HEK293T (cell line): ENCODE data around the gene STMN1.

Experiments
- CTCF ChIA-PET: fragments of 350-600 bp; formaldehyde crosslinking; extraction: SDS; loops from one replicate; lab custom pipeline; 2021; ENCODE audit warnings: antibody characterized with exemption, inconsistent platforms; lab: Yijun Ruan, JAX
- POLR2A ChIA-PET: fragments of 350-600 bp; formaldehyde crosslinking; extraction: SDS; loops from one replicate; lab custom pipeline; 2020; ENCODE audit warnings: antibody characterized with exemption, inconsistent platforms; lab: Yijun Ruan, JAX
- DNase-seq: peaks from one replicate; pipeline ENCODE4 v3.0.0; 2012; ENCODE audit warnings: mixed read lengths; ENCODE audit errors: extremely low spot score
- ARNT ChIP-seq: fragments of 450-650 bp; IDR thresholded peaks from 2 replicates; pipeline ENCODE4 v1.6.1; 2017; ENCODE audit warnings: mild to moderate bottlenecking
- BHLHE40 ChIP-seq: fragments of 450-650 bp; IDR thresholded peaks from 2 replicates; pipeline ENCODE4 v1.6.1; 2016; ENCODE audit warnings: mild to moderate bottlenecking, moderate library complexity, borderline replicate concordance
- CTBP1 ChIP-seq: fragments of 450-650 bp; IDR thresholded peaks from 2 replicates; pipeline ENCODE4 v1.6.1; 2016; ENCODE audit warnings: borderline replicate concordance
- ELF4 ChIP-seq: fragments of 450-650 bp; IDR thresholded peaks from 2 replicates; pipeline ENCODE4 v1.6.1; 2017; ENCODE audit warnings: antibody characterized with exemption
- FOXA1 ChIP-seq: fragments of 450-650 bp; IDR thresholded peaks from 2 replicates; pipeline ENCODE4 v1.6.1; 2016; ENCODE audit warnings: mild to moderate bottlenecking
- FOXK2 ChIP-seq: fragments of 450-650 bp; IDR thresholded peaks from 2 replicates; pipeline ENCODE4 v1.6.1; 2016; ENCODE audit warnings: mild to moderate bottlenecking
- FOXM1 ChIP-seq: fragments of 450-650 bp; IDR thresholded peaks from 2 replicates; pipeline ENCODE4 v1.6.1; 2017; ENCODE audit warnings: mild to moderate bottlenecking, borderline replicate concordance
- HDGF ChIP-seq: fragments of 450-650 bp; IDR thresholded peaks from 2 replicates; pipeline ENCODE4 v1.6.1; 2017; ENCODE audit warnings: antibody characterized with exemption, borderline replicate concordance
- L3MBTL2 ChIP-seq: fragments of 450-650 bp; conservative IDR thresholded peaks from 2 replicates; pipeline ENCODE4 v1.6.1; 2016; ENCODE audit warnings: mild to moderate bottlenecking
- LEF1 ChIP-seq: fragments of 450-650 bp; IDR thresholded peaks from 2 replicates; pipeline ENCODE4 v1.6.1; 2017; ENCODE audit warnings: mild to moderate bottlenecking, borderline replicate concordance
- NFRKB ChIP-seq: fragments of 450-650 bp; IDR thresholded peaks from 2 replicates; pipeline ENCODE4 v1.6.1; 2016; ENCODE audit warnings: mild to moderate bottlenecking, moderate library complexity
- PKNOX1 ChIP-seq: fragments of 450-650 bp; IDR thresholded peaks from 2 replicates; pipeline ENCODE4 v1.6.1; 2016
- SP1 ChIP-seq: fragments of 450-650 bp; IDR thresholded peaks from 2 replicates; pipeline ENCODE4 v1.6.1; 2017
- SUZ12 ChIP-seq: fragments of 450-650 bp; IDR thresholded peaks from 2 replicates; pipeline ENCODE4 v1.6.1; 2016; ENCODE audit warnings: mild to moderate bottlenecking
- TARDBP ChIP-seq: fragments of 450-650 bp; IDR thresholded peaks from 2 replicates; pipeline ENCODE4 v1.6.1; 2016
- ZNF384 ChIP-seq: fragments of 450-650 bp; IDR thresholded peaks from 2 replicates; pipeline ENCODE4 v1.6.1; 2016

STMN1 gene

GRCh38 chr1:25871704-25872494, 34.3 kb downstream of the STMN1 start:
- ChIA-PET POLR2A (no interaction called here), CTCF (no interaction called here)
- TF ChIP-seq ZNF384 (no peak), CTBP1 (no peak), TARDBP (no peak), HDGF (no peak), L3MBTL2 (no peak), LEF1 (no peak), PKNOX1 (no peak), SUZ12 (no peak), FOXK2 (no peak), SP1 (no peak), NFRKB (no peak), FOXM1 (no peak), ARNT (no peak)
- no peak for DNase-seq

DNA sequence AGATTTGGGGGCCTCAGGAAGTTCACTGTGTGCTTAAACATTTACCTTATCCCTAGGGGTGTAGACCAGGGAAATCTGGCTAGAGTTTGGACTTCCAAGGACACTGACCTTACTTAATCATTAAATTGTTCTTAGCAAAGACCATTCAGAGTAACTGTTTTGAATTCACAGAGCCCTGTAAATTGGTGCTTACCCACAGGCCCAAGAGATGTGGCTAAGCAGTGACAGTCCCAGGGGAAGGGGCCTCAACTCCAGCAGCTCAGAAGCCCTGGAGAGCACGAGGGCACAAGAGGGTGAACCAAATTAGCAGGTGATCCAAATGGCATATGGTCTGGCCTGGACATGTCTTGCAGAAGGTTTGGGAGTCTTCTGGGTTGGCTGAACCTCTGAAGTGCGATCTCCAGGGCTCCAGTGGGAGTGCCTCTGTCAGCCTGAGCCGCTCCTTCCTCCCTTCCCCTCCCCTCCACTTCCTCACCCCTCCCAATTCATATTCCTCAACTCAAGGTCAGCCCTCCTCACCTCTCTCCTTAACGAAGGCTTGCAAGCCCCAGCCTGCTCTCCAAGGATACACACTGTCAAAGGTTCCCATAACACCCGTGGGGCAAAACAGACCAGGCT, 35.0 kb downstream of the STMN1 start:
- no peak for DNase-seq
- POLR2A ChIA-PET = interaction anchor here (1.0 kb wide), 1 partner anchor 40 kb away, joined by 3 read pairs; no protein-coding TSS in a partner anchor
- CTCF ChIA-PET = interaction anchor here (1.0 kb wide), 1 partner anchor 127 kb away, joined by 3 read pairs; the partner anchor contains the start of gene PAFAH2

GRCh38 chr1:25870614-25871013, 35.6 kb downstream of the STMN1 start:
- TF ChIP-seq ARNT = no peak
- TF ChIP-seq FOXM1 = no peak
- TF ChIP-seq CTBP1 = no peak
- no peak for TF ChIP-seq ELF4
- TF ChIP-seq FOXK2 = no peak
- no peak for TF ChIP-seq SP1
- no peak for TF ChIP-seq ZNF384
- TF ChIP-seq SUZ12 = no peak
- no peak for TF ChIP-seq L3MBTL2
- no peak for TF ChIP-seq TARDBP
- TF ChIP-seq PKNOX1 = no peak
- no peak for TF ChIP-seq LEF1
- no peak for TF ChIP-seq NFRKB
- TF ChIP-seq BHLHE40 = no peak
- TF ChIP-seq FOXA1 = no peak
- TF ChIP-seq HDGF = no peak
- DNase-seq = no peak
- ChIA-PET POLR2A (interaction anchor here (1.0 kb wide), 1 partner anchor 39 kb away, joined by 3 read pairs; no protein-coding TSS in a partner anchor), CTCF (interaction anchor here (1.0 kb wide), 1 partner anchor 127 kb away, joined by 3 read pairs; the partner anchor contains the start of gene PAFAH2)

More for the DNA sequence above, 35.0 kb downstream of the STMN1 start:
- TF ChIP-seq ZNF384 (no peak), FOXA1 (no peak), ELF4 (no peak)

DNA sequence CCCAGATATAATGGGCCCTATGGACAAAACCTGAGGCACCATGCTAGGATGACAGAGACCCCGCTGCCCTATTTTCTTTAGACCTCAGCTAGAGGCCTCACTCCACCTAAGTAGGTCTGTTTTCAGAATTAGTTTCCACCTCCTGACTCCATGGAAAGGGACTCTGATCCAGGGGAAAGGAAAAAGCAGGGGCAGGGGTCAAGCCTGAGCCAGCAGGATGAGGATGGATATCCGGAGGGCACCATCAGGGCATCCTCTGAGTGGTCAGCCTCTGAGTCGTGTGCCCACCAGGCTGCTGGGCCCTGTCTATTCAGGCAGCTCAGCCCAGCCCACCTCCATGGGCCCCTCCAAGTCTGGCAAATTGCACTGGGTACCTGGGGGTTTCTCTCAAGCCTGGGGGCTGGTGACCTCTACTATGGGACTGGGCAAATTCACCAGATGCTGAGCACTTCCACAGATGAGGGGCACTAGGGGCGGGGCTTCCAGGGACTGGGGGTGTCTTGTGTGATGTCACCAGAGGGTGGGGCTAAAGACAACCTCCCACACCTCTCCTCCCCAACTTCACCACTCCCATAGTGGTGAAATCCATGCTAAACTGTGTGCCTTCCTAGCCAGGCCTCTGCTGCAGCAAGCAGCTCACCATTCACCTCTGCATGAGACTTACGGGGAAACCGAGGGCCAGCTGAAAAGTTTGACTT, 36.2 kb downstream of the STMN1 start:
- no peak for DNase-seq
- CTCF ChIA-PET = interaction anchor here (1.0 kb wide), 1 partner anchor 128 kb away, joined by 3 read pairs; the partner anchor contains the start of gene PAFAH2
- no peak for TF ChIP-seq CTBP1
- TF ChIP-seq NFRKB = no peak
- no peak for TF ChIP-seq PKNOX1
- TF ChIP-seq BHLHE40 = no peak
- TF ChIP-seq FOXA1 = no peak
- TF ChIP-seq TARDBP = no peak
- no peak for TF ChIP-seq ELF4
- no peak for TF ChIP-seq FOXM1
- no peak for TF ChIP-seq ZNF384
- TF ChIP-seq SUZ12 = no peak
- no peak for TF ChIP-seq ARNT
- no peak for TF ChIP-seq LEF1
- no peak for TF ChIP-seq L3MBTL2
- POLR2A ChIA-PET = interaction anchor here (1.0 kb wide), 1 partner anchor 39 kb away, joined by 3 read pairs; no protein-coding TSS in a partner anchor

DNA sequence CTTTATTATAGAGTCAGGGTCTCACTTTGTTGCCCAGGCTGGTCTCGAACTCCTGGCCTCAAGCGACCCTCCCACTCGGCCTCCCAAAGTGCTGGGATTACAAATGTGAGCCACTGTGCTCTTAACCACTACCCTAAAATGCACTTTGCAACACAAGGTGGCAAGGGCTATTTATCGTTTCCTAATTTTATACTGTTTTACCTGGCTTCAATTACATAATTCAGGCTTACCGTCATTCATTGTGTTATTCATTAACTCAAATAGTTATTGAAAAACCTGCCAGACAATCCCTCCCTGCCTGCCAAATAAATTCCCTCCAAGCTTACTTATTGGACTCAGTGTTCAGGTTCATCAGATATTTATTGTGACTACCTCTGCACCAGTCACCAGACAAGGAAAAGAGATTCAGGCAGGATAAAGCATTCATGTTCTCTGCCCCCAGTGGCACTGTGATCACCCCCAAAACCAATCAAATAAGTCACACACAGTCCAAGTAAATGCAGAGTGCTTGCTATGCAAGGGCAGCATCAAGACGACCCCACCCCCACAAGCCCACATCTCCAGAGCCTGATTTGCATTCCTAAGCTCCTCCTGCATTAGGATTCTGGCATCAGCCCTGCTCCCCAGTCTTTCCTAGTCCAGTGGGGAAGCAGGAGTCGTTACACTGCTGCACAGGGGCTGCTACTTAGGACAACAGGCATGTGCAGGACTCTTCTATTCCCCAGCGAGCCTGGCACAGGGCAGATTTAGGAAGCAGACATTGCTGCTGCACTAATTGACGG, 38.8 kb downstream of the STMN1 start:
- no peak for DNase-seq
- ChIA-PET CTCF (interaction anchor here (0.6 kb wide), 1 partner anchor 787 kb away, joined by 3 read pairs; no protein-coding TSS in a partner anchor), POLR2A (no interaction called here)
- TF ChIP-seq FOXK2 (no peak), TARDBP (no peak), PKNOX1 (no peak), ZNF384 (no peak), SP1 (no peak), LEF1 (no peak), L3MBTL2 (no peak), CTBP1 (no peak), FOXA1 (no peak), FOXM1 (no peak), ELF4 (no peak), SUZ12 (no peak), HDGF (no peak), ARNT (no peak), NFRKB (no peak), BHLHE40 (no peak)
